Sigmoid colon (tissue), 4 donors: ENCODE measurements around the gene ALOX5.

Source experiments
- CTCF ChIP-seq, 4 experiments: fragments of 450-650 bp in 3 of 4; fragments of 200-600 bp in 1 of 4; IDR thresholded peaks; one replicate each; pipeline ENCODE4 v1.5.1; 2016 to 2019; ENCODE audit warnings: antibody characterized with exemption in 4 of 4, mild to moderate bottlenecking in 3 of 4, moderate library complexity in 2 of 4
- EP300 ChIP-seq, 4 donors: sonication (generic); formaldehyde crosslinking; IDR thresholded peaks; one replicate each; pipeline ENCODE4 v1.6.1; 2017; ENCODE audit warnings: antibody characterized with exemption in 4 of 4
- POLR2A ChIP-seq, 2 donors: fragments of 450-650 bp; IDR thresholded peaks; one replicate each; pipeline ENCODE4 v1.6.1; 2016; ENCODE audit warnings: antibody characterized with exemption in 2 of 2, mild to moderate bottlenecking in 2 of 2, moderate library complexity in 2 of 2
- POLR2AphosphoS5 ChIP-seq, 4 donors: sonication (generic); formaldehyde crosslinking; IDR thresholded peaks; one replicate each; pipeline ENCODE4 v1.6.1; 2017; ENCODE audit warnings: antibody characterized with exemption in 4 of 4

- no peak for TF ChIP-seq CTCF (IDR thresholded peaks at IDR 0.05)
- no peak for TF ChIP-seq POLR2A (IDR thresholded peaks at IDR 0.05)
- TF ChIP-seq EP300 (IDR thresholded peaks at IDR 0.05), result no peak
- TF ChIP-seq POLR2AphosphoS5 (IDR thresholded peaks at IDR 0.05), result peak in 1 of 4 donors; percentile 20
These were observed 30.2 kb downstream of the ALOX5 start for GRCh38 chr10:45404087-45404769.
